SK-N-SH treated with all-trans-retinoic acid at 6 μM for 48 hours (cell line): ENCODE results near the gene CACNA1G.

Experiments used
- ATAC-seq: fragments of 200-7000 bp; cut with Tn5 transposase; 3 replicates; pipeline ENCODE4 v1.9.1; 2020; ENCODE audit warnings: mild to moderate bottlenecking, moderate library complexity
- ARNTL ChIP-seq: fragments of 450-650 bp; formaldehyde crosslinking; IDR thresholded peaks from 2 replicates; pipeline ENCODE4 v1.5.0; 2020; ENCODE audit warnings: low read depth, mild to moderate bottlenecking, moderate library complexity, borderline replicate concordance
- BACH2 ChIP-seq: fragments of 250-450 bp; sonication (Bioruptor Pico); IDR thresholded peaks from 2 replicates; pipeline ENCODE4 v1.9.0; 2021; ENCODE audit warnings: mild to moderate bottlenecking, borderline replicate concordance
- CSDC2 ChIP-seq: fragments of 250-450 bp; sonication (Bioruptor Pico); IDR thresholded peaks from 2 replicates; pipeline ENCODE4 v1.5.0; 2020; ENCODE audit warnings: mild to moderate bottlenecking, moderate library complexity
- GLIS3 ChIP-seq: fragments of 250-450 bp; sonication (Bioruptor Pico); IDR thresholded peaks from 2 replicates; pipeline ENCODE4 v1.5.0; 2020; ENCODE audit warnings: mild to moderate bottlenecking, moderate library complexity
- ISL1 ChIP-seq: fragments of 250-450 bp; sonication (Bioruptor Pico); IDR thresholded peaks from 2 replicates; pipeline ENCODE4 v2.1.2; 2022; ENCODE audit warnings: mild to moderate bottlenecking, moderate library complexity
- OSR1 ChIP-seq: fragments of 250-450 bp; sonication (Bioruptor Pico); IDR thresholded peaks from 2 replicates; pipeline ENCODE4 v1.8.0; 2022; ENCODE audit warnings: moderate library complexity, mild to moderate bottlenecking, inconsistent platforms
- PPARA ChIP-seq: fragments of 250-450 bp; sonication (Bioruptor Pico); IDR thresholded peaks from 2 replicates; pipeline ENCODE4 v1.5.0; 2020; ENCODE audit warnings: mild to moderate bottlenecking, borderline replicate concordance
- RARB ChIP-seq: fragments of 250-450 bp; sonication (Bioruptor Pico); IDR thresholded peaks from 2 replicates; pipeline ENCODE4 v1.8.0; 2021; ENCODE audit warnings: mild to moderate bottlenecking, moderate library complexity
- SNAI2 ChIP-seq: fragments of 250-450 bp; sonication (Bioruptor Pico); IDR thresholded peaks from 2 replicates; pipeline ENCODE4 v1.5.0; 2020; ENCODE audit warnings: mild to moderate bottlenecking, moderate library complexity
- TCF4 ChIP-seq: fragments of 250-450 bp; sonication (Bioruptor Pico); IDR thresholded peaks from 2 replicates; pipeline ENCODE4 v1.8.0; 2021; ENCODE audit warnings: mild to moderate bottlenecking, moderate library complexity, borderline replicate concordance
- TOX ChIP-seq: fragments of 250-450 bp; sonication (Bioruptor Pico); IDR thresholded peaks from 2 replicates; pipeline ENCODE4 v1.8.0; 2021; ENCODE audit warnings: mild to moderate bottlenecking, moderate library complexity, borderline replicate concordance
- ZC3H10 ChIP-seq: fragments of 250-450 bp; sonication (Bioruptor Pico); IDR thresholded peaks from 2 replicates; pipeline ENCODE4 v1.5.1; 2021; ENCODE audit warnings: mild to moderate bottlenecking, moderate library complexity
- ZFP3 ChIP-seq: fragments of 250-450 bp; sonication (Bioruptor Pico); IDR thresholded peaks from 2 replicates; pipeline ENCODE4 v1.5.0; 2020; ENCODE audit warnings: mild to moderate bottlenecking, moderate library complexity
- ZNF565 ChIP-seq: fragments of 450-650 bp; formaldehyde crosslinking; conservative IDR thresholded peaks from 2 replicates; pipeline ENCODE4 v1.5.0; 2020; ENCODE audit warnings: low read depth, mild to moderate bottlenecking, moderate library complexity
- ZNF70 ChIP-seq: fragments of 450-650 bp; formaldehyde crosslinking; IDR thresholded peaks from 2 replicates; pipeline ENCODE4 v1.5.0; 2020; ENCODE audit warnings: mild to moderate bottlenecking, moderate library complexity
- ZNF8 ChIP-seq: fragments of 450-650 bp; formaldehyde crosslinking; IDR thresholded peaks from 2 replicates; pipeline ENCODE4 v1.5.0; 2020; ENCODE audit warnings: mild to moderate bottlenecking, moderate library complexity
- TF ChIP-seq, protein P1 (sequence below): fragments of 250-450 bp; sonication (Bioruptor Pico); IDR thresholded peaks from 2 replicates; pipeline ENCODE4 v1.8.0; 2020; ENCODE audit warnings: mild to moderate bottlenecking, moderate library complexity, borderline replicate concordance
- TF ChIP-seq, protein P2 (sequence below): fragments of 250-450 bp; sonication (Bioruptor Pico); IDR thresholded peaks from 2 replicates; pipeline ENCODE4 v1.5.1; 2020; ENCODE audit warnings: low read depth, mild to moderate bottlenecking, moderate library complexity
- TF ChIP-seq, protein P3 (sequence below): fragments of 250-450 bp; sonication (Bioruptor Pico); IDR thresholded peaks from 2 replicates; pipeline ENCODE4 v1.5.1; 2021; ENCODE audit warnings: mild to moderate bottlenecking, moderate library complexity
- TF ChIP-seq, protein P4 (sequence below): fragments of 250-450 bp; sonication (Bioruptor Pico); IDR thresholded peaks from 2 replicates; pipeline ENCODE4 v1.5.0; 2020; ENCODE audit warnings: mild to moderate bottlenecking, moderate library complexity

Gene CACNA1G

GRCh38 chr17:50551884-50552283 is 8.6 kb upstream of the CACNA1G start:
- no peak for ATAC-seq
- no peak for TF ChIP-seq OSR1 (CRISPR knock-in tag)
- TF ChIP-seq ZNF70 = no peak
- no peak for TF ChIP-seq GLIS3 (CRISPR knock-in tag)
- TF ChIP-seq BACH2 (CRISPR knock-in tag) = no peak
- no peak for TF ChIP-seq CSDC2
- TF ChIP-seq ISL1 (CRISPR knock-in tag) = no peak
- TF ChIP-seq PPARA (CRISPR knock-in tag) = no peak
- TF ChIP-seq ZC3H10 (CRISPR knock-in tag) = no peak
- TF ChIP-seq ZNF8 (CRISPR knock-in tag) = no peak
- no peak for TF ChIP-seq TOX (CRISPR knock-in tag)
- TF ChIP-seq, protein P1, sequence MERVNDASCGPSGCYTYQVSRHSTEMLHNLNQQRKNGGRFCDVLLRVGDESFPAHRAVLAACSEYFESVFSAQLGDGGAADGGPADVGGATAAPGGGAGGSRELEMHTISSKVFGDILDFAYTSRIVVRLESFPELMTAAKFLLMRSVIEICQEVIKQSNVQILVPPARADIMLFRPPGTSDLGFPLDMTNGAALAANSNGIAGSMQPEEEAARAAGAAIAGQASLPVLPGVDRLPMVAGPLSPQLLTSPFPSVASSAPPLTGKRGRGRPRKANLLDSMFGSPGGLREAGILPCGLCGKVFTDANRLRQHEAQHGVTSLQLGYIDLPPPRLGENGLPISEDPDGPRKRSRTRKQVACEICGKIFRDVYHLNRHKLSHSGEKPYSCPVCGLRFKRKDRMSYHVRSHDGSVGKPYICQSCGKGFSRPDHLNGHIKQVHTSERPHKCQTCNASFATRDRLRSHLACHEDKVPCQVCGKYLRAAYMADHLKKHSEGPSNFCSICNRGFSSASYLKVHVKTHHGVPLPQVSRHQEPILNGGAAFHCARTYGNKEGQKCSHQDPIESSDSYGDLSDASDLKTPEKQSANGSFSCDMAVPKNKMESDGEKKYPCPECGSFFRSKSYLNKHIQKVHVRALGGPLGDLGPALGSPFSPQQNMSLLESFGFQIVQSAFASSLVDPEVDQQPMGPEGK (CRISPR knock-in tag) = no peak
- TF ChIP-seq, protein P2, sequence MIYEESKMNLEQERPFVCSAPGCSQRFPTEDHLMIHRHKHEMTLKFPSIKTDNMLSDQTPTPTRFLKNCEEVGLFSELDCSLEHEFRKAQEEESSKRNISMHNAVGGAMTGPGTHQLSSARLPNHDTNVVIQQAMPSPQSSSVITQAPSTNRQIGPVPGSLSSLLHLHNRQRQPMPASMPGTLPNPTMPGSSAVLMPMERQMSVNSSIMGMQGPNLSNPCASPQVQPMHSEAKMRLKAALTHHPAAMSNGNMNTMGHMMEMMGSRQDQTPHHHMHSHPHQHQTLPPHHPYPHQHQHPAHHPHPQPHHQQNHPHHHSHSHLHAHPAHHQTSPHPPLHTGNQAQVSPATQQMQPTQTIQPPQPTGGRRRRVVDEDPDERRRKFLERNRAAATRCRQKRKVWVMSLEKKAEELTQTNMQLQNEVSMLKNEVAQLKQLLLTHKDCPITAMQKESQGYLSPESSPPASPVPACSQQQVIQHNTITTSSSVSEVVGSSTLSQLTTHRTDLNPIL (CRISPR knock-in tag) = no peak
- no peak for TF ChIP-seq ARNTL (CRISPR knock-in tag)

GRCh38 chr17:50554201-50554600 is 6.3 kb upstream of the CACNA1G start:
- TF ChIP-seq CSDC2 (no peak), TOX (CRISPR knock-in tag) (no peak), ZFP3 (CRISPR knock-in tag) (no peak), SNAI2 (CRISPR knock-in tag) (no peak), OSR1 (CRISPR knock-in tag) (no peak), ZNF8 (CRISPR knock-in tag) (no peak)
- TF ChIP-seq, protein P3, sequence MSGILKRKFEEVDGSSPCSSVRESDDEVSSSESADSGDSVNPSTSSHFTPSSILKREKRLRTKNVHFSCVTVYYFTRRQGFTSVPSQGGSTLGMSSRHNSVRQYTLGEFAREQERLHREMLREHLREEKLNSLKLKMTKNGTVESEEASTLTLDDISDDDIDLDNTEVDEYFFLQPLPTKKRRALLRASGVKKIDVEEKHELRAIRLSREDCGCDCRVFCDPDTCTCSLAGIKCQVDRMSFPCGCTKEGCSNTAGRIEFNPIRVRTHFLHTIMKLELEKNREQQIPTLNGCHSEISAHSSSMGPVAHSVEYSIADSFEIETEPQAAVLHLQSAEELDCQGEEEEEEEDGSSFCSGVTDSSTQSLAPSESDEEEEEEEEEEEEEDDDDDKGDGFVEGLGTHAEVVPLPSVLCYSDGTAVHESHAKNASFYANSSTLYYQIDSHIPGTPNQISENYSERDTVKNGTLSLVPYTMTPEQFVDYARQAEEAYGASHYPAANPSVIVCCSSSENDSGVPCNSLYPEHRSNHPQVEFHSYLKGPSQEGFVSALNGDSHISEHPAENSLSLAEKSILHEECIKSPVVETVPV (CRISPR knock-in tag) = no peak
- TF ChIP-seq, protein P2 (CRISPR knock-in tag) = no peak
- TF ChIP-seq, all 23 proteins: peak for 0

GRCh38 chr17:50556803-50557202 is 3.7 kb upstream of the CACNA1G start:
- ATAC-seq = no peak; the same call in 2 of the 3 replicates
- TF ChIP-seq, protein P3 (CRISPR knock-in tag) = no peak
- TF ChIP-seq TCF4 (CRISPR knock-in tag) (peak; percentile 59; the same call in 1 of the 2 replicates), OSR1 (CRISPR knock-in tag) (no peak), RARB (CRISPR knock-in tag) (no peak), TOX (CRISPR knock-in tag) (no peak)

More at GRCh38 chr17:50554201-50554600, 6.3 kb upstream of the CACNA1G start:
- ATAC-seq = no peak

GRCh38 chr17:50557630-50558029 is 2.9 kb upstream of the CACNA1G start:
- no peak for ATAC-seq
- TF ChIP-seq GLIS3 (CRISPR knock-in tag) (no peak), TOX (CRISPR knock-in tag) (no peak), RARB (CRISPR knock-in tag) (no peak), ZNF565 (no peak), TCF4 (CRISPR knock-in tag) (no peak), BACH2 (CRISPR knock-in tag) (no peak), ZC3H10 (CRISPR knock-in tag) (no peak), ZFP3 (CRISPR knock-in tag) (no peak), ZNF8 (CRISPR knock-in tag) (no peak), ZNF70 (no peak), ISL1 (CRISPR knock-in tag) (no peak)
- TF ChIP-seq, protein P3 (CRISPR knock-in tag) = no peak
- TF ChIP-seq, protein P4, sequence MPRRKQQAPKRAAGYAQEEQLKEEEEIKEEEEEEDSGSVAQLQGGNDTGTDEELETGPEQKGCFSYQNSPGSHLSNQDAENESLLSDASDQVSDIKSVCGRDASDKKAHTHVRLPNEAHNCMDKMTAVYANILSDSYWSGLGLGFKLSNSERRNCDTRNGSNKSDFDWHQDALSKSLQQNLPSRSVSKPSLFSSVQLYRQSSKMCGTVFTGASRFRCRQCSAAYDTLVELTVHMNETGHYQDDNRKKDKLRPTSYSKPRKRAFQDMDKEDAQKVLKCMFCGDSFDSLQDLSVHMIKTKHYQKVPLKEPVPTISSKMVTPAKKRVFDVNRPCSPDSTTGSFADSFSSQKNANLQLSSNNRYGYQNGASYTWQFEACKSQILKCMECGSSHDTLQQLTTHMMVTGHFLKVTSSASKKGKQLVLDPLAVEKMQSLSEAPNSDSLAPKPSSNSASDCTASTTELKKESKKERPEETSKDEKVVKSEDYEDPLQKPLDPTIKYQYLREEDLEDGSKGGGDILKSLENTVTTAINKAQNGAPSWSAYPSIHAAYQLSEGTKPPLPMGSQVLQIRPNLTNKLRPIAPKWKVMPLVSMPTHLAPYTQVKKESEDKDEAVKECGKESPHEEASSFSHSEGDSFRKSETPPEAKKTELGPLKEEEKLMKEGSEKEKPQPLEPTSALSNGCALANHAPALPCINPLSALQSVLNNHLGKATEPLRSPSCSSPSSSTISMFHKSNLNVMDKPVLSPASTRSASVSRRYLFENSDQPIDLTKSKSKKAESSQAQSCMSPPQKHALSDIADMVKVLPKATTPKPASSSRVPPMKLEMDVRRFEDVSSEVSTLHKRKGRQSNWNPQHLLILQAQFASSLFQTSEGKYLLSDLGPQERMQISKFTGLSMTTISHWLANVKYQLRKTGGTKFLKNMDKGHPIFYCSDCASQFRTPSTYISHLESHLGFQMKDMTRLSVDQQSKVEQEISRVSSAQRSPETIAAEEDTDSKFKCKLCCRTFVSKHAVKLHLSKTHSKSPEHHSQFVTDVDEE (CRISPR knock-in tag) = no peak
- TF ChIP-seq, all 23 proteins: peak for 0
